HepG2 (cell line): ENCODE data around the gene CAPN11. TPM values are rescaled to one million over a fixed set of nuclear protein-coding genes. Genes with fewer than 3 reads are reported as not detected.

Experiments used
- HHEX ChIP-seq: IDR thresholded peaks from 2 replicates; pipeline ENCODE4 v1.6.1; 2016; ENCODE audit warnings: control low read depth
- KDM5B ChIP-seq: sonication (generic); formaldehyde crosslinking; IDR thresholded peaks from 2 replicates; pipeline ENCODE4 v1.4.0; 2020; ENCODE audit warnings: missing genetic modification reagents, mild to moderate bottlenecking, borderline replicate concordance
- NFKB2 ChIP-seq: sonication (generic); formaldehyde crosslinking; IDR thresholded peaks from 2 replicates; pipeline ENCODE4 v1.4.0; 2020; ENCODE audit warnings: missing genetic modification reagents, borderline replicate concordance
- SAFB2 ChIP-seq: sonication (generic); formaldehyde crosslinking; IDR thresholded peaks from 2 replicates; pipeline ENCODE4 v1.5.1; 2020; ENCODE audit warnings: missing genetic modification reagents, low read depth, mild to moderate bottlenecking, borderline replicate concordance
- TARDBP ChIP-seq: sonication (generic); formaldehyde crosslinking; IDR thresholded peaks from 2 replicates; pipeline ENCODE4 v1.8.0; 2022; ENCODE audit warnings: mild to moderate bottlenecking, missing genetic modification reagents
- TOPORS ChIP-seq: sonication (generic); formaldehyde crosslinking; IDR thresholded peaks from 2 replicates; pipeline ENCODE4 v1.8.0; 2023; ENCODE audit warnings: mild to moderate bottlenecking, missing genetic modification reagents
- ZBTB42 ChIP-seq: sonication (generic); formaldehyde crosslinking; IDR thresholded peaks from 2 replicates; pipeline ENCODE4 v1.5.0; 2020; ENCODE audit warnings: mild to moderate bottlenecking, missing genetic modification reagents
- ZNF232 ChIP-seq: sonication (generic); formaldehyde crosslinking; IDR thresholded peaks from 2 replicates; pipeline ENCODE4 v1.4.0; 2020; ENCODE audit warnings: missing genetic modification reagents, borderline replicate concordance
- ZNF703 ChIP-seq: sonication (generic); formaldehyde crosslinking; IDR thresholded peaks from 2 replicates; pipeline ENCODE4 v1.5.1; 2020; ENCODE audit warnings: missing genetic modification reagents, mild to moderate bottlenecking, moderate library complexity, borderline replicate concordance
- ZNF788 ChIP-seq: sonication (generic); formaldehyde crosslinking; IDR thresholded peaks from 2 replicates; pipeline ENCODE4 v1.5.0; 2020; ENCODE audit warnings: mild to moderate bottlenecking, missing genetic modification reagents, borderline replicate concordance
- polyA plus RNA-seq, 8 experiments: library from polyadenylated mRNA; depleted of rRNA in 3 of 8; stranded (reverse) in 7 of 8; unstranded in 1 of 8; fragments of >200 nt; fragmentation: Illumina TruSeq in 4 of 8; extraction: Trizol in 4 of 8; gene quantifications; 2 replicates each; pipeline versions ENCODE4 v1.2.1 to v1.2.3, GENCODE V29; 2011 to 2016; ENCODE audit warnings: low read depth in 4 of 8, missing spikeins in 1 of 8, mixed read lengths in 1 of 8; ENCODE audit not compliant: insufficient read depth in 1 of 8
- total RNA-seq, 5 experiments: library from RNA; depleted of rRNA; stranded (reverse); fragments of >200 nt; fragmentation: Illumina TruSeq; extraction: Trizol; gene quantifications; 2 replicates each; pipeline ENCODE4 v1.2.3, GENCODE V29; 2016; ENCODE audit warnings: low read depth in 1 of 5
- TF ChIP-seq, protein P1 (sequence below): sonication (generic); formaldehyde crosslinking; IDR thresholded peaks from 2 replicates; pipeline ENCODE4 v1.5.1; 2020; ENCODE audit warnings: missing genetic modification reagents, mild to moderate bottlenecking, borderline replicate concordance
- TF ChIP-seq, protein P2 (sequence below): sonication (generic); formaldehyde crosslinking; IDR thresholded peaks from 2 replicates; pipeline ENCODE4 v1.4.0; 2020; ENCODE audit warnings: mild to moderate bottlenecking, missing genetic modification reagents
- TF ChIP-seq, protein P3 (sequence below): sonication (generic); formaldehyde crosslinking; IDR thresholded peaks from 2 replicates; pipeline ENCODE4 v1.8.0; 2023; ENCODE audit warnings: mild to moderate bottlenecking, missing genetic modification reagents
- TF ChIP-seq, protein P4 (sequence below): sonication (generic); formaldehyde crosslinking; IDR thresholded peaks from 2 replicates; pipeline ENCODE4 v1.4.0; 2020; ENCODE audit warnings: missing genetic modification reagents
- TF ChIP-seq, protein P5 (sequence below): sonication (generic); formaldehyde crosslinking; conservative IDR thresholded peaks from 2 replicates; pipeline ENCODE4 v1.4.0; 2020; ENCODE audit warnings: missing genetic modification reagents
- TF ChIP-seq, protein P6 (sequence below): sonication (generic); formaldehyde crosslinking; IDR thresholded peaks from 2 replicates; pipeline ENCODE4 v1.4.0; 2020; ENCODE audit warnings: missing genetic modification reagents, borderline replicate concordance

The CAPN11 gene
- total and polyA plus RNA-seq, 2 of the 13 experiments (the other 11 are each of a cell fraction or from before 2014, with no cell fraction given) = 0.07 to 0.11 TPM

DNA sequence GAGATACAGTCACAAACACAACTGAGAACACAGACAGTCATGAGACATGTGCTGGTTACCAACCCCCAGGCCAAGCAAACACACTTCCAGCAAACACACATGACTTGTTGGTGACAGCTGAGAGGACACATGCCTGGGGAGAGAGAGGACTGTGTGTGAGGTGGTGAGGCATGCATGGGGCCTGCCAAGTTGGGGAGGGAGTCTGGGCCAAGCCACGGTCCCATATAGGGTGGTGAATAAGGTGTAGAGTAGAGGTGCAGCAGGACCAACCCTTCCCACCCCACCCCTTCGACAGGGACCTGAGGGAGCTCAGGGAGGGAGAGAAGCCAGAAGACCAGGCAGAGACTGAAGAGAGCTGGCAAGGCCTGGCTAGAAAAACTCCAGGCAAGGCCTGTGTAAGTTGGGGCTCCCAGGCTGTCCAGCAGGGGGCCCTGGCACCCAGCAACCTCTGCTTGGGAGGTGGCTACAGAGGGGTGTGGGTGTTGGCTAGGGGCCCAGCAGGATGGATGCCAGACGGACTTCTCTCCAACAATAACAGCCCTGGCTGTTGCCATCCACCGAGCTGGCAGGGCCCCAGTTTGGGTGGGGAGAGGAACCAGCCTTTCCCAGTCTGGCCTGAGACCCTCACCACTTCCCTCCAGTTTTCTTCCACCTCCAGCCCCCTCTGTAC is 62.8 kb downstream of the CAPN11 start (continued):
- TF ChIP-seq HHEX (no peak), TOPORS (CRISPR knock-in tag) (no peak), ZNF703 (no peak), NFKB2 (CRISPR knock-in tag) (peak; percentile 89; the same call in 1 of the 2 replicates), ZNF232 (CRISPR knock-in tag) (no peak), TARDBP (CRISPR knock-in tag) (peak; percentile 43; the same call in 1 of the 2 replicates), ZBTB42 (CRISPR knock-in tag) (0 out of 2 replicates have a peak, but pooled peaks have one; percentile 27), KDM5B (CRISPR knock-in tag) (peak; percentile 29), SAFB2 (CRISPR knock-in tag) (no peak), ZNF788 (CRISPR knock-in tag) (peak; percentile 48; the same call in 1 of the 2 replicates)
- TF ChIP-seq, protein P1, sequence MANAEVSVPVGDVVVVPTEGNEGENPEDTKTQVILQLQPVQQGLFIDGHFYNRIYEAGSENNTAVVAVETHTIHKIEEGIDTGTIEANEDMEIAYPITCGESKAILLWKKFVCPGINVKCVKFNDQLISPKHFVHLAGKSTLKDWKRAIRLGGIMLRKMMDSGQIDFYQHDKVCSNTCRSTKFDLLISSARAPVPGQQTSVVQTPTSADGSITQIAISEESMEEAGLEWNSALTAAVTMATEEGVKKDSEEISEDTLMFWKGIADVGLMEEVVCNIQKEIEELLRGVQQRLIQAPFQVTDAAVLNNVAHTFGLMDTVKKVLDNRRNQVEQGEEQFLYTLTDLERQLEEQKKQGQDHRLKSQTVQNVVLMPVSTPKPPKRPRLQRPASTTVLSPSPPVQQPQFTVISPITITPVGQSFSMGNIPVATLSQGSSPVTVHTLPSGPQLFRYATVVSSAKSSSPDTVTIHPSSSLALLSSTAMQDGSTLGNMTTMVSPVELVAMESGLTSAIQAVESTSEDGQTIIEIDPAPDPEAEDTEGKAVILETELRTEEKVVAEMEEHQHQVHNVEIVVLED (CRISPR knock-in tag) = no peak
- TF ChIP-seq, protein P2, sequence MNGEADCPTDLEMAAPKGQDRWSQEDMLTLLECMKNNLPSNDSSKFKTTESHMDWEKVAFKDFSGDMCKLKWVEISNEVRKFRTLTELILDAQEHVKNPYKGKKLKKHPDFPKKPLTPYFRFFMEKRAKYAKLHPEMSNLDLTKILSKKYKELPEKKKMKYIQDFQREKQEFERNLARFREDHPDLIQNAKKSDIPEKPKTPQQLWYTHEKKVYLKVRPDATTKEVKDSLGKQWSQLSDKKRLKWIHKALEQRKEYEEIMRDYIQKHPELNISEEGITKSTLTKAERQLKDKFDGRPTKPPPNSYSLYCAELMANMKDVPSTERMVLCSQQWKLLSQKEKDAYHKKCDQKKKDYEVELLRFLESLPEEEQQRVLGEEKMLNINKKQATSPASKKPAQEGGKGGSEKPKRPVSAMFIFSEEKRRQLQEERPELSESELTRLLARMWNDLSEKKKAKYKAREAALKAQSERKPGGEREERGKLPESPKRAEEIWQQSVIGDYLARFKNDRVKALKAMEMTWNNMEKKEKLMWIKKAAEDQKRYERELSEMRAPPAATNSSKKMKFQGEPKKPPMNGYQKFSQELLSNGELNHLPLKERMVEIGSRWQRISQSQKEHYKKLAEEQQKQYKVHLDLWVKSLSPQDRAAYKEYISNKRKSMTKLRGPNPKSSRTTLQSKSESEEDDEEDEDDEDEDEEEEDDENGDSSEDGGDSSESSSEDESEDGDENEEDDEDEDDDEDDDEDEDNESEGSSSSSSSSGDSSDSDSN (CRISPR knock-in tag) = peak; percentile 78
- TF ChIP-seq, protein P3, sequence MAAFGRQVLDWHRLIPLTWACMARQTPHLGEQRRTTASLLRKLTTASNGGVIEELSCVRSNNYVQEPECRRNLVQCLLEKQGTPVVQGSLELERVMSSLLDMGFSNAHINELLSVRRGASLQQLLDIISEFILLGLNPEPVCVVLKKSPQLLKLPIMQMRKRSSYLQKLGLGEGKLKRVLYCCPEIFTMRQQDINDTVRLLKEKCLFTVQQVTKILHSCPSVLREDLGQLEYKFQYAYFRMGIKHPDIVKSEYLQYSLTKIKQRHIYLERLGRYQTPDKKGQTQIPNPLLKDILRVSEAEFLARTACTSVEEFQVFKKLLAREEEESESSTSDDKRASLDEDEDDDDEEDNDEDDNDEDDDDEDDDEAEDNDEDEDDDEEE (CRISPR knock-in tag) = 0 out of 2 replicates have a peak, but pooled peaks have one; percentile 7
- TF ChIP-seq, protein P4, sequence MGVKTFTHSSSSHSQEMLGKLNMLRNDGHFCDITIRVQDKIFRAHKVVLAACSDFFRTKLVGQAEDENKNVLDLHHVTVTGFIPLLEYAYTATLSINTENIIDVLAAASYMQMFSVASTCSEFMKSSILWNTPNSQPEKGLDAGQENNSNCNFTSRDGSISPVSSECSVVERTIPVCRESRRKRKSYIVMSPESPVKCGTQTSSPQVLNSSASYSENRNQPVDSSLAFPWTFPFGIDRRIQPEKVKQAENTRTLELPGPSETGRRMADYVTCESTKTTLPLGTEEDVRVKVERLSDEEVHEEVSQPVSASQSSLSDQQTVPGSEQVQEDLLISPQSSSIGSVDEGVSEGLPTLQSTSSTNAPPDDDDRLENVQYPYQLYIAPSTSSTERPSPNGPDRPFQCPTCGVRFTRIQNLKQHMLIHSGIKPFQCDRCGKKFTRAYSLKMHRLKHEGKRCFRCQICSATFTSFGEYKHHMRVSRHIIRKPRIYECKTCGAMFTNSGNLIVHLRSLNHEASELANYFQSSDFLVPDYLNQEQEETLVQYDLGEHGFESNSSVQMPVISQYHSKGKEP (CRISPR knock-in tag) = no peak
- TF ChIP-seq, protein P5, sequence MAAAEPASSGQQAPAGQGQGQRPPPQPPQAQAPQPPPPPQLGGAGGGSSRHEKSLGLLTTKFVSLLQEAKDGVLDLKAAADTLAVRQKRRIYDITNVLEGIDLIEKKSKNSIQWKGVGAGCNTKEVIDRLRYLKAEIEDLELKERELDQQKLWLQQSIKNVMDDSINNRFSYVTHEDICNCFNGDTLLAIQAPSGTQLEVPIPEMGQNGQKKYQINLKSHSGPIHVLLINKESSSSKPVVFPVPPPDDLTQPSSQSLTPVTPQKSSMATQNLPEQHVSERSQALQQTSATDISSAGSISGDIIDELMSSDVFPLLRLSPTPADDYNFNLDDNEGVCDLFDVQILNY (CRISPR knock-in tag) = no peak
- TF ChIP-seq, protein P6, sequence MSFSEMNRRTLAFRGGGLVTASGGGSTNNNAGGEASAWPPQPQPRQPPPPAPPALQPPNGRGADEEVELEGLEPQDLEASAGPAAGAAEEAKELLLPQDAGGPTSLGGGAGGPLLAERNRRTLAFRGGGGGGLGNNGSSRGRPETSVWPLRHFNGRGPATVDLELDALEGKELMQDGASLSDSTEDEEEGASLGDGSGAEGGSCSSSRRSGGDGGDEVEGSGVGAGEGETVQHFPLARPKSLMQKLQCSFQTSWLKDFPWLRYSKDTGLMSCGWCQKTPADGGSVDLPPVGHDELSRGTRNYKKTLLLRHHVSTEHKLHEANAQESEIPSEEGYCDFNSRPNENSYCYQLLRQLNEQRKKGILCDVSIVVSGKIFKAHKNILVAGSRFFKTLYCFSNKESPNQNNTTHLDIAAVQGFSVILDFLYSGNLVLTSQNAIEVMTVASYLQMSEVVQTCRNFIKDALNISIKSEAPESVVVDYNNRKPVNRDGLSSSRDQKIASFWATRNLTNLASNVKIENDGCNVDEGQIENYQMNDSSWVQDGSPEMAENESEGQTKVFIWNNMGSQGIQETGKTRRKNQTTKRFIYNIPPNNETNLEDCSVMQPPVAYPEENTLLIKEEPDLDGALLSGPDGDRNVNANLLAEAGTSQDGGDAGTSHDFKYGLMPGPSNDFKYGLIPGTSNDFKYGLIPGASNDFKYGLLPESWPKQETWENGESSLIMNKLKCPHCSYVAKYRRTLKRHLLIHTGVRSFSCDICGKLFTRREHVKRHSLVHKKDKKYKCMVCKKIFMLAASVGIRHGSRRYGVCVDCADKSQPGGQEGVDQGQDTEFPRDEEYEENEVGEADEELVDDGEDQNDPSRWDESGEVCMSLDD (CRISPR knock-in tag) = peak; percentile 77; the same call in 1 of the 2 replicates
